Adrenal gland (tissue), 5 donors: ENCODE results near the gene LMCD1.

ENCODE experiments used
- CTCF ChIP-seq, 6 experiments: fragments of 450-650 bp in 4 of 6; fragments of 200-600 bp in 2 of 6; sonication (generic) in 1 of 6; IDR thresholded peaks; 1 replicate in 5 of 6; 2 replicates in 1 of 6; pipeline versions ENCODE4 v1.5.1 to v1.8.0; 2016 to 2021; ENCODE audit warnings: antibody characterized with exemption in 6 of 6, mild to moderate bottlenecking in 2 of 6, moderate library complexity in 1 of 6
- POLR2A ChIP-seq, 2 donors: fragments of 450-650 bp; IDR thresholded peaks; one replicate each; pipeline ENCODE4 v1.6.1; 2017; ENCODE audit warnings: antibody characterized with exemption in 2 of 2, mild to moderate bottlenecking in 2 of 2, moderate library complexity in 1 of 2
- donor health status: DM: no; HTN: no; CAD: no.

- TF ChIP-seq CTCF (IDR thresholded peaks at IDR 0.05) (no peak), POLR2A (IDR thresholded peaks at IDR 0.05) (no peak)
These were observed 35.8 kb downstream of the LMCD1 start for GRCh38 chr3:8537440-8537839.
